IMR-90 (cell line): ENCODE data around the gene PCBP4. TPM values are rescaled to one million over a fixed set of nuclear protein-coding genes. Genes with fewer than 3 reads are reported as not detected.

Source experiments
- ATAC-seq: fragments of 200-7000 bp; cut with Tn5 transposase; 2 replicates; pipeline ENCODE4 v1.9.1; 2020; ENCODE audit warnings: low read depth, mild to moderate bottlenecking, moderate library complexity
- BruUV-seq: library from RNA; stranded (reverse); fragments of 400-500 nt; replicated peaks from 2 replicates; lab custom pipeline; 2021; lab: Mats Ljungman, UMichigan
- CTCF ChIA-PET: fragments of 300-600 bp; formaldehyde crosslinking; extraction: SDS; loops from one replicate; lab custom pipeline; 2021; ENCODE audit warnings: antibody characterized with exemption; lab: Yijun Ruan, JAX
- POLR2A ChIA-PET: fragments of 300-600 bp; sonication (Branson Sonifier 250); formaldehyde crosslinking; loops from one replicate; lab custom pipeline; 2022; ENCODE audit warnings: antibody characterized with exemption; ENCODE audit not compliant: unreplicated experiment; lab: Charles Lee
- DNase-seq: peaks from one replicate; pipeline ENCODE4 v3.0.0; 2013
- H2AFZ ChIP-seq: replicated peaks from 2 replicates; pipeline ENCODE3; 2013; ENCODE audit warnings: low read length, mild to moderate bottlenecking; ENCODE audit not compliant: poor library complexity
- H2AK5ac ChIP-seq: 2 replicates; pipeline ENCODE4 v1.6.1; 2013; ENCODE audit warnings: low read depth, low read length, inconsistent platforms
- H2AK9ac ChIP-seq: replicated peaks from 2 replicates; pipeline ENCODE3; 2013; ENCODE audit warnings: mild to moderate bottlenecking, low read depth, low read length, moderate library complexity; ENCODE audit not compliant: poor library complexity
- H2BK120ac ChIP-seq: 2 replicates; pipeline ENCODE4 v1.6.1; 2013; ENCODE audit warnings: low read depth, low read length, inconsistent platforms
- H2BK15ac ChIP-seq: 3 replicates; pipeline ENCODE4 v1.6.1; 2013; ENCODE audit warnings: low read depth, low read length, inconsistent platforms
- H2BK20ac ChIP-seq: 2 replicates; pipeline ENCODE4 v1.6.1; 2013; ENCODE audit warnings: low read depth, mild to moderate bottlenecking, inconsistent platforms, low read length, moderate library complexity
- H2BK5ac ChIP-seq: 2 replicates; pipeline ENCODE4 v1.6.1; 2013; ENCODE audit warnings: mild to moderate bottlenecking, low read depth, low read length, inconsistent platforms; ENCODE audit not compliant: poor library complexity, severe bottlenecking
- H3K14ac ChIP-seq: replicated peaks from 2 replicates; pipeline ENCODE4 v1.6.1; 2013; ENCODE audit warnings: low read depth, low read length, inconsistent platforms
- H3K18ac ChIP-seq: 2 replicates; pipeline ENCODE4 v1.6.1; 2013; ENCODE audit warnings: low read depth, low read length, control low read depth
- H3K23ac ChIP-seq: 2 replicates; pipeline ENCODE4 v1.6.1; 2013; ENCODE audit warnings: low read depth, low read length, inconsistent platforms
- H3K27ac ChIP-seq: 2 replicates; pipeline ENCODE4 v1.5.1; 2013; ENCODE audit warnings: mild to moderate bottlenecking, control low read depth, low read length; ENCODE audit not compliant: insufficient read depth
- H3K27me3 ChIP-seq: 2 replicates; pipeline ENCODE4 v1.6.1; 2013; ENCODE audit warnings: low read length; ENCODE audit not compliant: control insufficient read depth, insufficient read depth
- H3K36me3 ChIP-seq: 2 replicates; pipeline ENCODE4 v1.6.1; 2013; ENCODE audit warnings: low read length, mixed read lengths; ENCODE audit not compliant: control insufficient read depth, insufficient read depth
- H3K4ac ChIP-seq: 2 replicates; pipeline ENCODE4 v1.6.1; 2013; ENCODE audit warnings: low read depth, low read length, inconsistent platforms
- H3K4me1 ChIP-seq: 2 replicates; pipeline ENCODE4 v1.6.1; 2013; ENCODE audit warnings: low read length, mixed read lengths; ENCODE audit not compliant: control insufficient read depth, insufficient read depth
- H3K4me2 ChIP-seq: 2 replicates; pipeline ENCODE4 v1.6.1; 2013; ENCODE audit warnings: low read depth, mild to moderate bottlenecking, control low read depth, low read length, moderate library complexity
- H3K4me3 ChIP-seq: 2 replicates; pipeline ENCODE4 v1.5.1; 2013; ENCODE audit warnings: low read depth, mild to moderate bottlenecking, control low read depth, low read length, moderate library complexity; ENCODE audit not compliant: insufficient read depth
- H3K56ac ChIP-seq: 2 replicates; pipeline ENCODE4 v1.6.1; 2013; ENCODE audit warnings: low read length, inconsistent platforms; ENCODE audit not compliant: insufficient read depth; ENCODE audit errors: extremely low read depth
- H3K79me1 ChIP-seq, 2 experiments: 2 replicates each; pipeline ENCODE4 v1.6.1; 2013; ENCODE audit warnings: low read length in 2 of 2, inconsistent platforms in 1 of 2, low read depth in 1 of 2
- H3K9ac ChIP-seq: 2 replicates; pipeline ENCODE4 v1.6.1; 2013; ENCODE audit warnings: low read depth, low read length, control low read depth
- H3K9me1 ChIP-seq: 2 replicates; pipeline ENCODE4 v1.6.1; 2013; ENCODE audit warnings: low read length, inconsistent platforms; ENCODE audit not compliant: insufficient read depth
- H3K9me3 ChIP-seq: 2 replicates; pipeline ENCODE4 v1.6.1; 2013; ENCODE audit warnings: low read length; ENCODE audit not compliant: control insufficient read depth, insufficient read depth
- H4K20me1 ChIP-seq: 2 replicates; pipeline ENCODE4 v1.6.1; 2013; ENCODE audit warnings: low read length, inconsistent platforms; ENCODE audit not compliant: insufficient read depth
- H4K5ac ChIP-seq: 2 replicates; pipeline ENCODE4 v1.6.1; 2013; ENCODE audit warnings: mild to moderate bottlenecking, low read depth, low read length, control low read depth
- H4K8ac ChIP-seq, 2 experiments: 2 replicates each; pipeline ENCODE4 v1.6.1; 2013; ENCODE audit warnings: low read depth in 2 of 2, low read length in 2 of 2, control low read depth in 1 of 2, inconsistent platforms in 1 of 2
- H4K91ac ChIP-seq: 2 replicates; pipeline ENCODE4 v1.6.1; 2013; ENCODE audit warnings: low read depth, low read length, inconsistent platforms; ENCODE audit not compliant: insufficient read depth
- BHLHE40 ChIP-seq: fragments of 150-350 bp; IDR thresholded peaks from 2 replicates; pipeline ENCODE4 v1.6.1; 2016; ENCODE audit warnings: mild to moderate bottlenecking, low read depth, low read length
- CEBPB ChIP-seq: IDR thresholded peaks from 2 replicates; pipeline ENCODE4 v1.6.1; 2012; ENCODE audit warnings: low read depth, low read length, improper control_type of control experiment
- CHD1 ChIP-seq: IDR thresholded peaks from 2 replicates; pipeline ENCODE4 v1.6.1; 2012; ENCODE audit warnings: low read depth, low read length, improper control_type of control experiment
- CTCF ChIP-seq: conservative IDR thresholded peaks from 2 replicates; pipeline ENCODE4 v1.5.1; 2012; ENCODE audit warnings: mild to moderate bottlenecking, low read depth, low read length, improper control_type of control experiment
- ELK1 ChIP-seq: fragments of 150-350 bp; IDR thresholded peaks from 2 replicates; pipeline ENCODE4 v1.6.1; 2016; ENCODE audit warnings: low read depth, mild to moderate bottlenecking, low read length, moderate library complexity, borderline replicate concordance
- FOS ChIP-seq: fragments of 150-350 bp; IDR thresholded peaks from 2 replicates; pipeline ENCODE4 v1.6.1; 2016; ENCODE audit warnings: low read depth, low read length
- MAFK ChIP-seq: IDR thresholded peaks from 2 replicates; pipeline ENCODE4 v1.6.1; 2012; ENCODE audit warnings: low read depth, low read length, improper control_type of control experiment
- MAZ ChIP-seq: IDR thresholded peaks from 2 replicates; pipeline ENCODE4 v1.6.1; 2012; ENCODE audit warnings: low read depth, mild to moderate bottlenecking, low read length, improper control_type of control experiment, moderate library complexity, borderline replicate concordance
- MXI1 ChIP-seq: IDR thresholded peaks from 2 replicates; pipeline ENCODE4 v1.6.1; 2012; ENCODE audit warnings: low read depth, mild to moderate bottlenecking, low read length, moderate library complexity, borderline replicate concordance
- NFE2L2 ChIP-seq: fragments of 150-350 bp; IDR thresholded peaks from 2 replicates; pipeline ENCODE4 v1.6.1; 2016; ENCODE audit warnings: low read depth, mild to moderate bottlenecking, low read length
- POLR2A ChIP-seq: IDR thresholded peaks from 2 replicates; pipeline ENCODE4 v1.6.1; 2012; ENCODE audit warnings: mild to moderate bottlenecking, low read depth, low read length
- RAD21 ChIP-seq: IDR thresholded peaks from 2 replicates; pipeline ENCODE4 v1.6.1; 2012; ENCODE audit warnings: low read length, improper control_type of control experiment
- RCOR1 ChIP-seq: IDR thresholded peaks from 2 replicates; pipeline ENCODE4 v1.6.1; 2012; ENCODE audit warnings: mild to moderate bottlenecking, low read length, improper control_type of control experiment; ENCODE audit not compliant: insufficient replicate concordance
- RFX5 ChIP-seq: IDR thresholded peaks from 2 replicates; pipeline ENCODE4 v1.8.0; 2012; ENCODE audit warnings: low read depth, mild to moderate bottlenecking, low read length, moderate library complexity
- SMC3 ChIP-seq: fragments of 150-350 bp; IDR thresholded peaks from 2 replicates; pipeline ENCODE4 v1.6.1; 2016; ENCODE audit warnings: low read depth, mild to moderate bottlenecking, antibody characterized with exemption, low read length, moderate library complexity
- USF2 ChIP-seq: fragments of 150-350 bp; IDR thresholded peaks from 2 replicates; pipeline ENCODE4 v1.6.1; 2017; ENCODE audit warnings: mild to moderate bottlenecking, antibody characterized with exemption, low read length, low read depth
- WGBS, 2 experiments: methylation state at CpG; one replicate each; pipeline versions ENCODE4 v1.1.5 to v1.1.7; 2013; ENCODE audit warnings: missing lambda C conversion rate in 2 of 2; ENCODE audit not compliant: insufficient read length in 1 of 2; ENCODE audit errors: extremely low coverage in 2 of 2; 5-methylcytosine and 5-hydroxymethylcytosine counted together
- dilution Hi-C: fragments of 300-500 bp; cut with HindIII; formaldehyde crosslinking; loops from one replicate; pipeline ENCODE4 v1.14.3; 2018; ENCODE audit warnings: low sequenced_read_pairs; ENCODE audit not compliant: unreplicated experiment
- in situ Hi-C: fragments of 300-500 bp; cut with MboI; formaldehyde crosslinking; loops from 3 replicates; pipeline ENCODE4 v1.14.3; 2019; ENCODE audit warnings: low sequenced_read_pairs, inconsistent platforms, mixed read lengths
- intact Hi-C: fragments of 100-400 bp; cut with micrococcal nuclease; formaldehyde crosslinking; loops from 2 replicates; pipeline ENCODE4 v1.10.0; 2022
- polyA plus RNA-seq, 3 experiments: library from polyadenylated mRNA; depleted of rRNA; stranded (reverse); fragments of >200 nt; gene quantifications; 2 replicates each; pipeline ENCODE4 v1.2.3, GENCODE V29; 2012; ENCODE audit warnings: low replicate concordance in 1 of 3
- total RNA-seq: library from RNA; depleted of rRNA; stranded (reverse); fragments of >200 nt; gene quantifications from 2 replicates; pipeline ENCODE4 v1.2.3, GENCODE V29; 2012

PCBP4 gene
- total and polyA plus RNA-seq, 2 of the 4 experiments (the other 2 are of a cell fraction), result 70.8 to 110 TPM

GRCh38 chr3:51948016-51948580 lies 19.2 kb downstream of the PCBP4 start:
- H3K27ac ChIP-seq, result no peak overlapping the region
- ATAC-seq (no peak), DNase-seq (no peak)
- in situ Hi-C loops, result loop anchor here (25.0 kb wide), 1 partner anchor 561 kb away; the partner anchor contains the start of genes MANF and RBM15B
- intact Hi-C loops, result no loop called here
- H3K36me3 ChIP-seq, result peaks cover 2% of the 10 kb centered on the region; the same call in 1 of the 2 replicates
- H3K4me3 ChIP-seq, result no peak overlapping the region
- no TSS peak for BruUV-seq
- no peak overlapping the region for H3K14ac ChIP-seq
- peaks cover 7% of the 10 kb centered on the region for H3K9me1 ChIP-seq
- H3K4me1 ChIP-seq, result peaks cover 5% of the 10 kb centered on the region
- 90% methylated on average over 6 of the region's 10 CpGs; no CpG with 5 or more reads in 1 of the 2 experiments for WGBS, 2 experiments
- H2BK5ac ChIP-seq, result no peak overlapping the region
- H2BK20ac ChIP-seq, result no peak overlapping the region
- ChIA-PET CTCF (interaction anchor here (0.6 kb wide), 1 partner anchor 467 kb away, joined by 3 read pairs; no protein-coding TSS in a partner anchor), POLR2A (no interaction called here)
- peaks cover 2 to 5% of the 10 kb centered on the region in 2 experiments; a peak in 1 of 4 replicates for H3K79me1 ChIP-seq
- H3K4me2 ChIP-seq, result no peak overlapping the region
- no peak overlapping the region for H4K91ac ChIP-seq
- no peak overlapping the region for H3K23ac ChIP-seq
- no peak overlapping the region for H3K9ac ChIP-seq
- TF ChIP-seq ELK1 (no peak), CHD1 (no peak), NFE2L2 (no peak), BHLHE40 (no peak), USF2 (no peak), MAFK (no peak), RAD21 (no peak), MXI1 (no peak), FOS (no peak), POLR2A (no peak), MAZ (no peak), CEBPB (no peak), SMC3 (no peak), RFX5 (no peak), CTCF (no peak), RCOR1 (no peak)
- no peak overlapping the region for H2BK15ac ChIP-seq
- no peaks in the 10 kb centered on the region for H4K20me1 ChIP-seq
- H3K9me3 ChIP-seq, result no peaks in the 10 kb centered on the region
- no peak overlapping the region for H4K8ac ChIP-seq
- H3K4ac ChIP-seq, result no peak overlapping the region
- no peak overlapping the region for H3K18ac ChIP-seq
- no peak overlapping the region for H2BK120ac ChIP-seq
- no peak overlapping the region for H2AFZ ChIP-seq
- dilution Hi-C loops, result no loop called here
- no peak overlapping the region for H3K56ac ChIP-seq
- H3K27me3 ChIP-seq, result no peaks in the 10 kb centered on the region
- no peak overlapping the region for H2AK9ac ChIP-seq
- H4K5ac ChIP-seq, result no peak overlapping the region
- no peak overlapping the region for H2AK5ac ChIP-seq
